Measurements from ENCODE around the gene SMPD1. TPM values are rescaled to one million over a fixed set of nuclear protein-coding genes. Genes with fewer than 3 reads are reported as not detected.
A peak's percentile ranks its signal among the peaks of the same experiment; 100 is the strongest.

Gene SMPD1
- total and polyA plus RNA-seq, 3 experiments from 2014 or later: 17.3 to 30.9 (median 30.4) TPM

DNA sequence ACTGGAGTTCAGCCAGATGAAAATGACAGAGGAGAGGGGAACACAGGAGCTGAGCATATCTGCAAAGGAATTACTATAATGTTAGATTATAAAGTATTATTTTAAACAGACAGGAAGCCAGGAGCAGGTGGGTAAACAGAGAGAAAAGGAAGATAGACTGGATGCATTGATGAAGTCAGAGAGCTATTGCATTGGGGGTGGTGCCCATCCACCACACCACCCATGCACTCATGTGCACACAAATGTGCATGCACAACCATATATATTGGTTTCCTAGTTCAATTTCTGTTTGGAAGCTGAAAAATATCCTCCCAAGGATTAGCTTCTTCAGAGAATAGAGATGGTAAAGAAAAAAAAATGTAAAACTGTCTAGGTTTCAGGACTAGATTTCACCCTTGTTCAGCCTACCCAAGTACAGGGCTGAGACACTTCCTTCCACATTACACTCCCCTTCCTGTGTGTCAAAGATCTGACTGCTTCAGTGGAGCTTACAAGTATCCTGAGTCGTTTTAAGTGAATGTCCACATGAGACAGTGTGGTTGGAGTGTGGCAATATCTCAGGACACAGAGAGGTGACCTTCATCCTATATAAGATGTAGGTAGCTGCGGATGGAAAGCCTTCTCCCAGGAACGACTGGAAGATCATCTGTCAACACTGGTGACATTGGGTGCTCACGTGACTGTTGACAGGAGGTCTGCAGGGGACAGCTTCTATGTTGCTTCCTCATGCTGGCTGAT is 12.2 kb upstream of the SMPD1 start:
- Mint-ChIP-seq H3K9me3 (no peaks in the 10 kb centered on the region), H3K4me3 (peak overlapping the region in 2 of 7 donors; percentile 52 to 60), H3K36me3 (no peaks in the 10 kb centered on the region), H3K27ac (peak overlapping the region in 3 of 8 donors; percentile 51 to 78 (median 56)), H3K4me1 (peaks cover 14 to 22% (median 17%) of the 10 kb centered on the region in 3 donors), H3K27me3 (no peaks in the 10 kb centered on the region)
- Histone ChIP-seq H3K36me3 (ENCODE audit: insufficient read depth, low read length) (no peaks in the 10 kb centered on the region), H3K4me3 (ENCODE audit: low read length) (peak overlapping the region; percentile 32), H3K27me3 (ENCODE audit: insufficient read depth, low read length, poor library complexity, severe bottlenecking) (no peaks in the 10 kb centered on the region), H3K27ac (ENCODE audit: low read depth, low read length) (no peak overlapping the region), H3K4me1 (ENCODE audit: insufficient read depth, low read length) (peaks cover 21% of the 10 kb centered on the region), H3K9me3 (ENCODE audit: low read length) (no peaks in the 10 kb centered on the region)
- POLR2A ChIA-PET: interaction anchor here (0.7 to 1.4 kb wide), 3 partner anchors 38 to 105 kb away, joined by 3 to 4 read pairs (median 3); no protein-coding TSS in a partner anchor
- DNase-seq: peak in 1 of 5 donors; percentile 37
- CTCF ChIA-PET: interaction anchor here (1.0 to 15.2 kb wide), 27 partner anchors 12 to 355 kb away, joined by 3 to 467 read pairs (median 10); partner anchors contain the start of genes APBB1, ARFIP2, HPX and MRPL17

GRCh38 chr11:6378640-6378989 is 11.7 kb upstream of the SMPD1 start:
- ChIA-PET POLR2A (interaction anchor here (0.6 to 1.4 kb wide), 11 partner anchors 10 to 305 kb away, joined by 3 to 8 read pairs (median 3); partner anchors contain the start of genes APBB1, ARFIP2, MRPL17 and SMPD1), CTCF (interaction anchor here (0.8 to 15.2 kb wide), 47 partner anchors 11 to 354 kb away, joined by 3 to 467 read pairs (median 6); partner anchors contain the start of genes APBB1, ARFIP2, HPX and MRPL17)
- Mint-ChIP-seq H3K27ac (peak overlapping the region in 2 of 8 donors; percentile 56 to 78), H3K27me3 (no peaks in the 10 kb centered on the region), H3K9me3 (no peaks in the 10 kb centered on the region), H3K4me3 (peak overlapping the region in 1 of 7 donors; percentile 52), H3K4me1 (peaks cover 14 to 22% (median 17%) of the 10 kb centered on the region in 3 donors), H3K36me3 (no peaks in the 10 kb centered on the region)
- Histone ChIP-seq H3K9me3 (ENCODE audit: low read length) (no peaks in the 10 kb centered on the region), H3K4me3 (ENCODE audit: low read length) (peak overlapping the region; percentile 32), H3K36me3 (ENCODE audit: insufficient read depth, low read length) (no peaks in the 10 kb centered on the region), H3K27me3 (ENCODE audit: insufficient read depth, low read length, poor library complexity, severe bottlenecking) (no peaks in the 10 kb centered on the region), H3K27ac (ENCODE audit: low read depth, low read length) (no peak overlapping the region), H3K4me1 (ENCODE audit: insufficient read depth, low read length) (peaks cover 21% of the 10 kb centered on the region)
- no peak for DNase-seq

- Mint-ChIP-seq H3K27ac (peak overlapping the region in 1 of 8 donors; percentile 8), H3K4me1 (peaks cover 13 to 22% (median 17%) of the 10 kb centered on the region in 3 donors), H3K27me3 (no peaks in the 10 kb centered on the region), H3K9me3 (no peaks in the 10 kb centered on the region), H3K4me3 (no peak overlapping the region), H3K36me3 (peaks cover 0 to 3% (median 0%) of the 10 kb centered on the region in 3 donors)
- CTCF ChIA-PET: interaction anchor here (15.2 kb wide), 1 partner anchor 59 kb away, joined by 467 read pairs; the partner anchor contains the start of gene HPX
- Histone ChIP-seq H3K36me3 (ENCODE audit: insufficient read depth, low read length) (no peaks in the 10 kb centered on the region), H3K4me1 (ENCODE audit: insufficient read depth, low read length) (peaks cover 11% of the 10 kb centered on the region), H3K27me3 (ENCODE audit: insufficient read depth, low read length, poor library complexity, severe bottlenecking) (no peaks in the 10 kb centered on the region), H3K4me3 (ENCODE audit: low read length) (no peak overlapping the region), H3K27ac (ENCODE audit: low read depth, low read length) (no peak overlapping the region), H3K9me3 (ENCODE audit: low read length) (no peaks in the 10 kb centered on the region)
- POLR2A ChIA-PET: interaction anchor here (0.8 kb wide), 1 partner anchor 288 kb away, joined by 3 read pairs; no protein-coding TSS in a partner anchor
- DNase-seq: no peak
Measured at GRCh38 chr11:6385046-6385777, 5.1 kb upstream of the SMPD1 start.

GRCh38 chr11:6387811-6388599 is 2.3 kb upstream of the SMPD1 start:
- peak overlapping the region in 1 of 7 donors; percentile 19 for H3K4me3 Mint-ChIP-seq

DNA sequence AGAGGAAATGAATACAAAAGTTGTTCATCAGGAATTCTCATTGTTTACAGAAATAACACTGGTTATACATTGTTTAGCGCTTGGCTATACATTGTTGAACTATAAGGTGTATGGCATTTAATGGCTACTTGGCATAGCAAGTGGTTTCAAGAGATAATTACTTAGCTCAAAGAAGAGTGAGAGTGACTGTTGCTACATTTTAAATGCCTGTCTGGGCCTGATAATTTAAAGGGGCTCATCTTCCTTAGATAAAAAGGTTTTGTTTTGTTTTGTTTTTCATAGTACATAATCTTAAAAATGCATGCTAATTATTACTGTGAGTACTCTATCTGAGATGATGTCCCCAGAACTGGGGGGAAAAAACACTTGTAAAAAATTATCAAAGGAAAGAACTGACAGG is 1.5 kb upstream of the SMPD1 start:
- CTCF ChIA-PET: interaction anchor here (0.8 to 15.2 kb wide), 3 partner anchors 10 to 55 kb away, joined by 4 to 467 read pairs (median 51); partner anchors contain the start of gene HPX

More at GRCh38 chr11:6387811-6388599, 2.3 kb upstream of the SMPD1 start:
- Mint-ChIP-seq H3K4me1 (peaks cover 34 to 46% (median 36%) of the 10 kb centered on the region in 3 donors), H3K27me3 (no peaks in the 10 kb centered on the region), H3K9me3 (no peaks in the 10 kb centered on the region), H3K27ac (peak overlapping the region in 7 of 8 donors; percentile 27 to 94 (median 77)), H3K36me3 (peaks cover 3 to 21% (median 4%) of the 10 kb centered on the region in 3 donors)
- Histone ChIP-seq H3K4me3 (ENCODE audit: low read length) (no peak overlapping the region), H3K27me3 (ENCODE audit: insufficient read depth, low read length, poor library complexity, severe bottlenecking) (no peaks in the 10 kb centered on the region), H3K27ac (ENCODE audit: low read depth, low read length) (no peak overlapping the region), H3K36me3 (ENCODE audit: insufficient read depth, low read length) (no peaks in the 10 kb centered on the region), H3K9me3 (ENCODE audit: low read length) (no peaks in the 10 kb centered on the region), H3K4me1 (ENCODE audit: insufficient read depth, low read length) (peaks cover 33% of the 10 kb centered on the region)
- no peak for DNase-seq
- ChIA-PET CTCF (interaction anchor here (0.8 to 15.2 kb wide), 5 partner anchors 9 to 56 kb away, joined by 3 to 467 read pairs (median 4); partner anchors contain the start of gene HPX), POLR2A (interaction anchor here (0.6 to 1.2 kb wide), 2 partner anchors 9 to 15 kb away, joined by 3 read pairs; no protein-coding TSS in a partner anchor)

GRCh38 chr11:6390718-6391469 is 620 bp downstream of the SMPD1 start:
- H3K4me1 Mint-ChIP-seq: peaks cover 44 to 60% (median 44%) of the 10 kb centered on the region in 3 donors
- H3K4me3 Mint-ChIP-seq: peak overlapping the region; percentile 85 to 96 (median 93)
- Histone ChIP-seq H3K9me3 (ENCODE audit: low read length) (no peaks in the 10 kb centered on the region), H3K27ac (ENCODE audit: low read depth, low read length) (peak overlapping the region; percentile 71), H3K4me3 (ENCODE audit: low read length) (peak overlapping the region; percentile 64), H3K27me3 (ENCODE audit: insufficient read depth, low read length, poor library complexity, severe bottlenecking) (no peaks in the 10 kb centered on the region), H3K36me3 (ENCODE audit: insufficient read depth, low read length) (no peaks in the 10 kb centered on the region), H3K4me1 (ENCODE audit: insufficient read depth, low read length) (peaks cover 48% of the 10 kb centered on the region)
- H3K9me3 Mint-ChIP-seq: no peaks in the 10 kb centered on the region
- peak in 2 of 5 donors; percentile 15 to 54 for DNase-seq
- peak overlapping the region; percentile 89 to 99 (median 97) for H3K27ac Mint-ChIP-seq
- CTCF ChIA-PET: interaction anchor here (1.2 to 7.1 kb wide), 10 partner anchors 9 to 94 kb away, joined by 3 to 51 read pairs (median 6); partner anchors contain the start of genes APBB1 and TRIM3
- peaks cover 4 to 48% (median 4%) of the 10 kb centered on the region in 3 donors for H3K36me3 Mint-ChIP-seq
- POLR2A ChIA-PET: interaction anchor here (0.8 to 2.8 kb wide), 11 partner anchors 8 to 292 kb away, joined by 3 to 56 read pairs (median 7); partner anchors contain the start of genes APBB1, ARFIP2, MRPL17 and TAF10
- no peaks in the 10 kb centered on the region for H3K27me3 Mint-ChIP-seq

More for the DNA sequence above, 1.5 kb upstream of the SMPD1 start:
- Histone ChIP-seq H3K4me1 (ENCODE audit: insufficient read depth, low read length) (peaks cover 41% of the 10 kb centered on the region), H3K27me3 (ENCODE audit: insufficient read depth, low read length, poor library complexity, severe bottlenecking) (no peaks in the 10 kb centered on the region), H3K27ac (ENCODE audit: low read depth, low read length) (no peak overlapping the region), H3K9me3 (ENCODE audit: low read length) (no peaks in the 10 kb centered on the region), H3K4me3 (ENCODE audit: low read length) (no peak overlapping the region), H3K36me3 (ENCODE audit: insufficient read depth, low read length) (no peaks in the 10 kb centered on the region)
- peaks cover 40 to 54% (median 44%) of the 10 kb centered on the region in 3 donors for H3K4me1 Mint-ChIP-seq
- DNase-seq: no peak
- peak overlapping the region in 7 of 8 donors; percentile 89 to 100 (median 99) for H3K27ac Mint-ChIP-seq
- peaks cover 4 to 28% (median 4%) of the 10 kb centered on the region in 3 donors for H3K36me3 Mint-ChIP-seq
- POLR2A ChIA-PET: interaction anchor here (1.2 to 2.8 kb wide), 2 partner anchors 10 to 13 kb away, joined by 3 to 56 read pairs; no protein-coding TSS in a partner anchor
- no peaks in the 10 kb centered on the region for H3K9me3 Mint-ChIP-seq
- H3K4me3 Mint-ChIP-seq: peak overlapping the region in 5 of 7 donors; percentile 84 to 96 (median 94)
- no peaks in the 10 kb centered on the region for H3K27me3 Mint-ChIP-seq

Measured in CD8-positive, alpha-beta memory T cell (primary cell).